Endothelial cell (in vitro differentiated cells): ENCODE measurements around the gene BLMH. TPM values are rescaled to one million over a fixed set of nuclear protein-coding genes. Genes with fewer than 3 reads are reported as not detected.

ENCODE experiments used
- DNase-seq: peaks from one replicate; pipeline ENCODE4 v3.0.0; 2021; ENCODE audit warnings: low spot score
- H3K27ac Mint-ChIP-seq: one replicate; pipeline ENCODE4 v1.8.0; 2021; ENCODE audit warnings: mixed read lengths, inconsistent platforms; ENCODE audit not compliant: unreplicated experiment
- H3K27me3 Mint-ChIP-seq: one replicate; pipeline ENCODE4 v1.8.0; 2021; ENCODE audit warnings: mild to moderate bottlenecking, moderate library complexity, mixed read lengths, inconsistent platforms; ENCODE audit not compliant: unreplicated experiment
- H3K36me3 Mint-ChIP-seq: one replicate; pipeline ENCODE4 v1.8.0; 2021; ENCODE audit warnings: mild to moderate bottlenecking, low read depth, mixed read lengths, inconsistent platforms; ENCODE audit not compliant: unreplicated experiment
- H3K4me1 Mint-ChIP-seq: one replicate; pipeline ENCODE4 v1.8.0; 2021; ENCODE audit warnings: mild to moderate bottlenecking, mixed read lengths, inconsistent platforms; ENCODE audit not compliant: unreplicated experiment
- H3K4me3 Mint-ChIP-seq: one replicate; pipeline ENCODE4 v1.8.0; 2021; ENCODE audit warnings: mild to moderate bottlenecking, mixed read lengths, inconsistent platforms; ENCODE audit not compliant: unreplicated experiment
- H3K9me3 Mint-ChIP-seq: one replicate; pipeline ENCODE4 v1.8.0; 2021; ENCODE audit warnings: mixed read lengths, inconsistent platforms; ENCODE audit not compliant: unreplicated experiment
- CTCF ChIP-seq: fragments of 200-600 bp; sonication (generic); IDR thresholded peaks from one replicate; pipeline ENCODE4 v1.5.0; 2021; ENCODE audit warnings: antibody characterized with exemption; ENCODE audit not compliant: unreplicated experiment
- total RNA-seq: library from RNA; stranded (reverse); fragmentation: NEBNext Ultra II Directional; extraction: Animal tissue kit (Norgen Biotek cat#: 25700); gene quantifications from one replicate; pipeline ENCODE4 v1.2.1, GENCODE V29; 2021; ENCODE audit not compliant: unreplicated experiment

The BLMH gene
- total RNA-seq, 1 donor from 2014 or later: 150 TPM

- Mint-ChIP-seq H3K27ac (no peak overlapping the region), H3K9me3 (no peaks in the 10 kb centered on the region), H3K27me3 (peaks cover 3% of the 10 kb centered on the region), H3K4me1 (peaks cover 15% of the 10 kb centered on the region), H3K36me3 (peaks cover 4% of the 10 kb centered on the region), H3K4me3 (no peak overlapping the region)
- no peak for TF ChIP-seq CTCF
- no peak for DNase-seq
Measured at GRCh38 chr17:30224419-30224960, 67.3 kb downstream of the BLMH start.

- Mint-ChIP-seq H3K27ac (no peak overlapping the region), H3K27me3 (no peaks in the 10 kb centered on the region), H3K4me1 (peaks cover 18% of the 10 kb centered on the region), H3K9me3 (no peaks in the 10 kb centered on the region), H3K36me3 (peaks cover 4% of the 10 kb centered on the region), H3K4me3 (no peak overlapping the region)
- DNase-seq: no peak
- TF ChIP-seq CTCF: no peak
Measured at GRCh38 chr17:30222721-30223175, 69.0 kb downstream of the BLMH start.

GRCh38 chr17:30222251-30222650 is 69.5 kb downstream of the BLMH start:
- H3K27ac Mint-ChIP-seq: no peak overlapping the region
- H3K36me3 Mint-ChIP-seq: peaks cover 4% of the 10 kb centered on the region
- no peaks in the 10 kb centered on the region for H3K9me3 Mint-ChIP-seq
- DNase-seq: no peak
- no peak overlapping the region for H3K4me3 Mint-ChIP-seq
- no peaks in the 10 kb centered on the region for H3K27me3 Mint-ChIP-seq
- peaks cover 18% of the 10 kb centered on the region for H3K4me1 Mint-ChIP-seq
- TF ChIP-seq CTCF: no peak

- Mint-ChIP-seq H3K9me3 (no peaks in the 10 kb centered on the region), H3K27me3 (peaks cover 2% of the 10 kb centered on the region), H3K4me1 (peaks cover 18% of the 10 kb centered on the region), H3K4me3 (no peak overlapping the region), H3K36me3 (peaks cover 4% of the 10 kb centered on the region), H3K27ac (no peak overlapping the region)
- no peak for DNase-seq
- no peak for TF ChIP-seq CTCF
Measured at GRCh38 chr17:30221346-30221745, 70.4 kb downstream of the BLMH start.

DNA sequence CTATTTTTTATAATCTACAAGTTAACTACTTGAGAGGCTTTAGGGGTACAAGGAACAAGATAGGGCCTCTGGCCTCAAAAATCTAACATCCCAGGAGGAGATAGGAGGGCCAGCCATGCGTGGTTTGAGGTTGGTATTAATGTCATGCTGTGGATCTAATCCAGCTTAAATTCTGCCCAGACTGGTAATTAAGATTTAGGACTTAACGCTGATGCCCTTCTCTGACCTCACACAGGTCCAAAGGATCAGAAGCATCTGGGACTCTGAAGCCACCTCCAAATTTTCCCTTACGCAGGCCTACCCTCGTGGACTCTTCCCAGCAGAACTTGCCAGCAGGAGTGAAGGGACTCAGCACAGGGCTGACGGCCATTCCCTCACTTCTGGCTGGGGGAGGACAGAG is 71.3 kb downstream of the BLMH start:
- Mint-ChIP-seq H3K27ac (no peak overlapping the region), H3K4me1 (peaks cover 18% of the 10 kb centered on the region), H3K27me3 (peaks cover 2% of the 10 kb centered on the region), H3K9me3 (no peaks in the 10 kb centered on the region), H3K36me3 (peaks cover 4% of the 10 kb centered on the region), H3K4me3 (no peak overlapping the region)
- TF ChIP-seq CTCF: no peak
- DNase-seq: no peak
